Measurements from ENCODE around the gene USP48. TPM values are rescaled to one million over a fixed set of nuclear protein-coding genes. Genes with fewer than 3 reads are reported as not detected.

USP48 gene
- total and polyA plus RNA-seq, 2 of the 8 experiments (the other 6 are each of a cell fraction or from before 2014, with no cell fraction given): 12.8 to 83.5 TPM

DNA sequence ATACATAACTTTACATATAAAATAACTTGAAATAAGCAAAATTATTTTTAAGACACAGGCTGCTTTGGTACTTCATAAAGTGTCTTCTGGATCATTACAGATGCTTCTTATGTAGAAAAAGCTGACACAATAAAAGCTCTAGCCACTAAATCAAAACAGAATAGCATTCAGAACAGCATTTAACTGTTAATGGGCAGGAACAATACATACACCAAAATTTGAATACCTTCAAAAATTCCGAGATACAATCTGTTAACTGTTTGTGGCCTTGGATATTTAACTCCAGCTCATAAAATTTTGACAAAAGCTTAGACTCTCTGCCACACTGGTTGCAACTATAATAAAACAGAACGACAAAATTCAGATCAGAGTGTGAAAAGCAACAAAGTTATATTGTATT is 31.7 kb downstream of the USP48 start (continued):
- TF ChIP-seq SIN3A (conservative IDR thresholded peaks at IDR 0.05 in 1 of 2, IDR thresholded peaks at IDR 0.05 in 1 of 2; ENCODE audit: low read depth in 1 of 2, low read length in 2 of 2) (no peak), MAX (IDR thresholded peaks at IDR 0.05) (no peak), CHD2 (IDR thresholded peaks at IDR 0.05; ENCODE audit: low read length) (no peak), JUND (IDR thresholded peaks at IDR 0.05; ENCODE audit: low read length) (no peak)
